Endothelial cell (in vitro differentiated cells): ENCODE results near the gene BLOC1S5. TPM values are rescaled to one million over a fixed set of nuclear protein-coding genes. Genes with fewer than 3 reads are reported as not detected.
A peak's percentile ranks its signal among the peaks of the same experiment; 100 is the strongest.

Experiments used
- DNase-seq: peaks from one replicate; pipeline ENCODE4 v3.0.0; 2021; ENCODE audit warnings: low spot score
- H3K27ac Mint-ChIP-seq: one replicate; pipeline ENCODE4 v1.8.0; 2021; ENCODE audit warnings: mixed read lengths, inconsistent platforms; ENCODE audit not compliant: unreplicated experiment
- H3K27me3 Mint-ChIP-seq: one replicate; pipeline ENCODE4 v1.8.0; 2021; ENCODE audit warnings: mild to moderate bottlenecking, moderate library complexity, mixed read lengths, inconsistent platforms; ENCODE audit not compliant: unreplicated experiment
- H3K36me3 Mint-ChIP-seq: one replicate; pipeline ENCODE4 v1.8.0; 2021; ENCODE audit warnings: mild to moderate bottlenecking, low read depth, mixed read lengths, inconsistent platforms; ENCODE audit not compliant: unreplicated experiment
- H3K4me1 Mint-ChIP-seq: one replicate; pipeline ENCODE4 v1.8.0; 2021; ENCODE audit warnings: mild to moderate bottlenecking, mixed read lengths, inconsistent platforms; ENCODE audit not compliant: unreplicated experiment
- H3K4me3 Mint-ChIP-seq: one replicate; pipeline ENCODE4 v1.8.0; 2021; ENCODE audit warnings: mild to moderate bottlenecking, mixed read lengths, inconsistent platforms; ENCODE audit not compliant: unreplicated experiment
- H3K9me3 Mint-ChIP-seq: one replicate; pipeline ENCODE4 v1.8.0; 2021; ENCODE audit warnings: mixed read lengths, inconsistent platforms; ENCODE audit not compliant: unreplicated experiment
- total RNA-seq: library from RNA; stranded (reverse); fragmentation: NEBNext Ultra II Directional; extraction: Animal tissue kit (Norgen Biotek cat#: 25700); gene quantifications from one replicate; pipeline ENCODE4 v1.2.1, GENCODE V29; 2021; ENCODE audit not compliant: unreplicated experiment
- TF ChIP-seq, protein P1 (sequence below): fragments of 200-600 bp; sonication (generic); IDR thresholded peaks from one replicate; pipeline ENCODE4 v1.5.0; 2021; ENCODE audit warnings: antibody characterized with exemption; ENCODE audit not compliant: unreplicated experiment

Gene BLOC1S5
- total RNA-seq, 1 donor from 2014 or later = 13.2 TPM

DNA sequence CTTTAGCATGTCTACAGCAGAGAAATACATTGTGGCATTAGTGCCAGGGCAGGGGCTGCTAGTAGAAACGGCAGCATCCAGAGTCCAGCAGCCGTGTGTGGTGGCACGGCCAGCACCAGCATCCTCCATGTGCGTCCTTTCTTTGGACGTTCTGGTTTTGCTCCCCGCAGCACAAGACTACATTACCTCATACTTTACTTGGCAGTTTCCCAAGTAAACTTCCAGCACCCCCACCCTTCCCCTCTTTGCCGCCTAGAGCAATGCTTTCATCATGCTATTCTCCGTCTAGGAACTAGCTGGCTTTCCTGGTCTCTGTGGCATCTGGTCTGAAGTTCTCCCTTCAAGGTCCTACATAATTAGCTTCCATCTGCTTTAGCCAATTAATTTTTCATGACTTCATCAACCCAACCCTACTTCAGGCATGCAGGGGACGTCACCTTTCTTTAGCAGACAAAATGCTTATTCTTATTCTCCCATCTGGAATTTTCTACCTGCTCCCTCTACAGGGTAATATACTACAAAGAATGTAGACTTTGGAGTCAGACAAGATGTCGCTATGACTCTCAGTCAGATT, 67.6 kb downstream of the BLOC1S5 start:
- H3K27me3 Mint-ChIP-seq = no peaks in the 10 kb centered on the region
- H3K4me3 Mint-ChIP-seq = no peak overlapping the region
- peaks cover 19% of the 10 kb centered on the region for H3K4me1 Mint-ChIP-seq
- no peak for DNase-seq
- H3K27ac Mint-ChIP-seq = no peak overlapping the region
- TF ChIP-seq, protein P1, sequence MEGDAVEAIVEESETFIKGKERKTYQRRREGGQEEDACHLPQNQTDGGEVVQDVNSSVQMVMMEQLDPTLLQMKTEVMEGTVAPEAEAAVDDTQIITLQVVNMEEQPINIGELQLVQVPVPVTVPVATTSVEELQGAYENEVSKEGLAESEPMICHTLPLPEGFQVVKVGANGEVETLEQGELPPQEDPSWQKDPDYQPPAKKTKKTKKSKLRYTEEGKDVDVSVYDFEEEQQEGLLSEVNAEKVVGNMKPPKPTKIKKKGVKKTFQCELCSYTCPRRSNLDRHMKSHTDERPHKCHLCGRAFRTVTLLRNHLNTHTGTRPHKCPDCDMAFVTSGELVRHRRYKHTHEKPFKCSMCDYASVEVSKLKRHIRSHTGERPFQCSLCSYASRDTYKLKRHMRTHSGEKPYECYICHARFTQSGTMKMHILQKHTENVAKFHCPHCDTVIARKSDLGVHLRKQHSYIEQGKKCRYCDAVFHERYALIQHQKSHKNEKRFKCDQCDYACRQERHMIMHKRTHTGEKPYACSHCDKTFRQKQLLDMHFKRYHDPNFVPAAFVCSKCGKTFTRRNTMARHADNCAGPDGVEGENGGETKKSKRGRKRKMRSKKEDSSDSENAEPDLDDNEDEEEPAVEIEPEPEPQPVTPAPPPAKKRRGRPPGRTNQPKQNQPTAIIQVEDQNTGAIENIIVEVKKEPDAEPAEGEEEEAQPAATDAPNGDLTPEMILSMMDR = no peak
- H3K36me3 Mint-ChIP-seq = no peaks in the 10 kb centered on the region
- no peaks in the 10 kb centered on the region for H3K9me3 Mint-ChIP-seq

DNA sequence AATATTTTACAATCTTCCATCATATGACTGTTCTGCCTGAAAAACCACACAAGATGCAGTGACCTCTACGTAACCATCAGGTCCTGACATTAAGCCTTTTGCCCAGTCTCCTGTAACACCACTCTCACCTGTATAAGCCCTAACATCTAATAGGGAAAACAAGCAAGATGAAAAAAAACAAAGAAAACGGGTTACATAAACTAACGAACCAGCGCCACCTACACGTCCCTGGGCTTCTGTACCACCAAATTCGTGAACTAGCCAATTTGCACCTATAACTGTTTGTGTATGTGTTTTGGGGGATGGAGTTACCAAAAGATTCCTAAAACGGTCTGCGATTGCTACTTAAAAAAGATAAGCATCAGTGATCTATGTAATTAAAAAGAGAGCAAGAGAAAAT, 70.2 kb downstream of the BLOC1S5 start:
- H3K4me1 Mint-ChIP-seq = peaks cover 8% of the 10 kb centered on the region
- DNase-seq = no peak
- no peaks in the 10 kb centered on the region for H3K27me3 Mint-ChIP-seq
- H3K4me3 Mint-ChIP-seq = no peak overlapping the region
- no peaks in the 10 kb centered on the region for H3K36me3 Mint-ChIP-seq
- TF ChIP-seq, protein P1 = no peak
- H3K27ac Mint-ChIP-seq = no peak overlapping the region
- no peaks in the 10 kb centered on the region for H3K9me3 Mint-ChIP-seq

DNA sequence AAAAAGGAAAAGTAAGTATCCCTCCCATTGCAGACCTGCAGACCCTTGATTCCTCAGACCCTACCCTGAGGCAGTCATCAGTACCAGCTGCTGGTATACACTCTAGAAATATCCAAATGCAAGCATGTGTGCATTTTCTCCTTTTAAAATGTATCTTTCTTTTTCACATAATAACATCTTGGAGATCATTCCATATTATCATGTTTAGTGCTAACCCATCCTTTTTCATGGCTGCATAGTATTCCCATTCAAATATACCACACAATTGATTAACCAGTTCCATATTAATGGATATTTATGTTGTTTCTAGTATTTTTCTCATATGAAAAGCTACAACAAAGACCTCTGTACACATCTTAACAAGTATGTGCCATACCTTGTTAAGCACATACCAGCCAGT, 70.8 kb downstream of the BLOC1S5 start:
- H3K4me1 Mint-ChIP-seq = peaks cover 8% of the 10 kb centered on the region
- no peaks in the 10 kb centered on the region for H3K27me3 Mint-ChIP-seq
- TF ChIP-seq, protein P1 = no peak
- H3K27ac Mint-ChIP-seq = no peak overlapping the region
- H3K4me3 Mint-ChIP-seq = no peak overlapping the region
- no peaks in the 10 kb centered on the region for H3K9me3 Mint-ChIP-seq
- DNase-seq = no peak
- no peaks in the 10 kb centered on the region for H3K36me3 Mint-ChIP-seq

DNA sequence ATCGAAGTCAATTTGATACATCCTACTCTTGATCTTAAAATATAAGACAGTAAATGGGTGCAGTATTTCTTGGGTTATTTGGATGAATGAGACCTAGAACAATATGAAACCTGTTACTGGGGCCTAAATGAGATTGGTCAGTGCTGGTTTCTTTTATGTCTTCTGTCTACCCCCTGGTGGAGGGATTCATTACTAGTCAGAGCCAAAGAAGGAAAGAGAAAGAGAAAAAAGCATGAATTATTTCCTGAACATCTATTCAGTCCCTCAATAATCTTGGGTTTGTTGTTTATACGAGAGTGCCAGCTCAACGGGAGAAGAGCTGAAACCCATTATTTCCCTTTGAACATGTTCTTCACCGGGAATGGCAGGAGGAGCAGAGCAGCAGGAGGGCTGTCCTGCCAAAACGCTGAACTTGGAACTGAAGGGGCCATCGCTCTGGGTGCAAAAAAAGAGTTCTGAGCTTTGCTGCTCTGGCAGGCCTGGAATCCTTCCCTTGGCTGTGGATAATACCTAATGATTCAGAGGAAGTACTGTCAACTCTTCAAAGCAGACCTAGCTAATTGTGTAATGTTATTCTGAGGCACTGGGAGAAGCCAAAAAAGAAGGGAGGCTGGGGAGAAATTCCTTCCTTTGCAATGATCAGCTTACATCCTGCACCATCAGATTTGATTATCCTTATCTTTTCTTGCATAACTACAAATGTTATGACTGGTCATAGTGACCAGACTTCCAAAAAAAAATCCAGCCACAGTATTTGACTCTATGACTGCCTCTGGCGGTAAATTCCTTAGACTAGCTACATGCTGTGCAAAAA, 72.0 kb downstream of the BLOC1S5 start:
- Mint-ChIP-seq H3K4me1 (peaks cover 8% of the 10 kb centered on the region), H3K9me3 (no peaks in the 10 kb centered on the region), H3K36me3 (no peaks in the 10 kb centered on the region), H3K4me3 (no peak overlapping the region), H3K27ac (peak overlapping the region; percentile 67), H3K27me3 (no peaks in the 10 kb centered on the region)
- TF ChIP-seq, protein P1 = peak; percentile 40
- no peak for DNase-seq

DNA sequence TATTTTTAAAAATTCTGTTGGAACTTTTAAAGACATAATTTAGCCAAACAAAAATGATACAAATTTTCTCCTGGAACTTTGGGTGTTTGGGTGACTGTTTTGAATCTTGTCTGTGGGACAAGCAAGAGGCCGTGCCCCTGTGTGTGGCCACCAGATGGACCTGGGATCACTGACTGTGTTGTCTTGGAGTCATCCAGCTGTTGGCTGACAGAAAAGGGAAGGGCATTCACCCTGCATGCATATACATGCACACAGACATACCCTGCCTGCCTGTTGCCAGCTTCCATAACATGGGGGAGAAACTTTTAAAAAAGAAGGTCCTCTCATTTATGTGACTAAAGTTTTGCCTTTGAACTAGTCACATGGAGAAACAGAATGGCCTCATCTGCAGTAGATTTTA, 72.7 kb downstream of the BLOC1S5 start:
- no peak for DNase-seq
- H3K4me1 Mint-ChIP-seq = peaks cover 8% of the 10 kb centered on the region
- no peaks in the 10 kb centered on the region for H3K9me3 Mint-ChIP-seq
- H3K27me3 Mint-ChIP-seq = no peaks in the 10 kb centered on the region
- TF ChIP-seq, protein P1 = no peak
- no peak overlapping the region for H3K4me3 Mint-ChIP-seq
- H3K27ac Mint-ChIP-seq = no peak overlapping the region
- no peaks in the 10 kb centered on the region for H3K36me3 Mint-ChIP-seq
